NCI-H82 treated with DMSO at 0.1 percent for 48 hours (cell line): Measurements from ENCODE around the gene CTDSPL.
"Not testable (repeated sequence)": the region's sequence is repeated elsewhere in the genome, so short reads cannot be mapped to it uniquely, and the experiment has no call there.

Experiments
- DNase-seq: peaks from one replicate; lab custom pipeline; 2025; ENCODE audit not compliant: unreplicated experiment; lab: John Stamatoyannopoulos, UW

Gene CTDSPL

DNA sequence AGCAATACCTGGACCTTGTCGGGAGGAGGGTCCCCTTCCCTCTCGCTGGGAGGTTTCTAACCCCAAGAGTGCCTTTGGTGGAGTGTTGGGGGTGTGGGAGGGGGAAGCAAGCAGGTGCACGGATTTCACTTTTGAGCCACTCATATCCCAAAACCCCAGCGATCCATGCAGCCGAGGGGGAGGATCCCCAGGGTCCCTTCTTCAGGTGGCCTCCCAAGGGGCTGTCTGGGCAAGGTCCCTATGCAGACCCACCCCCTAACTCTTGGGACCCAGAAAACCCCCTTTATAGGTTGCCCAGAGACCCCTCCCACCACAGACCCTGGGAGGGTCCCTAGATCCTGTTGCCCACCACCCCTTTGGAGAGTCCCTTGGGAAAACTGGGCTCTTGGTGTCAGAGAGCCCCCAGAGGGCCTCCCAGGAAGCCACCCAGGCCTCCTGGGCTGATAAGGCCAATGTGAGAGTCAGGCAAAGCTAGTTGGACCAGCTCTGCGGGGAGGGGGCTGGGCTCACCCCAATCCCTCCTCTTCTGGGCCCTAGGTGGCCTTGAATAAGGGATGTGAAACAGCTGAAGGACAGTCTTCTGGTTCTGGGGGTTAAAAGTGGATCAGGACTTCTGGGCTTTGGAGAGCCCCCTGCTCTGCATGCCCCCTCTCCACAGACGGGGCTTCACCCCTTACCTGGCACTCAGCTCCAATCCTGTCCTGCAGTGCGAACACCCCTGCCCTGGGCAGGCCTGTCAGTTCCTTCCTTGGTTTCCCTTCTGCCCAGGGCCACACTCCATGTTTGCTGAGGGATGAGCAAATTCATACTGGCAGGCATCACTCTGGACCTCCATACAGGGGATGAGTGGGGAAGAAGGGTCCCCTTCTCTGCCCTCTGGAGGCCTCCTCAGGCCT is 168.7 kb downstream of the CTDSPL start:
- DNase-seq = no peak

DNA sequence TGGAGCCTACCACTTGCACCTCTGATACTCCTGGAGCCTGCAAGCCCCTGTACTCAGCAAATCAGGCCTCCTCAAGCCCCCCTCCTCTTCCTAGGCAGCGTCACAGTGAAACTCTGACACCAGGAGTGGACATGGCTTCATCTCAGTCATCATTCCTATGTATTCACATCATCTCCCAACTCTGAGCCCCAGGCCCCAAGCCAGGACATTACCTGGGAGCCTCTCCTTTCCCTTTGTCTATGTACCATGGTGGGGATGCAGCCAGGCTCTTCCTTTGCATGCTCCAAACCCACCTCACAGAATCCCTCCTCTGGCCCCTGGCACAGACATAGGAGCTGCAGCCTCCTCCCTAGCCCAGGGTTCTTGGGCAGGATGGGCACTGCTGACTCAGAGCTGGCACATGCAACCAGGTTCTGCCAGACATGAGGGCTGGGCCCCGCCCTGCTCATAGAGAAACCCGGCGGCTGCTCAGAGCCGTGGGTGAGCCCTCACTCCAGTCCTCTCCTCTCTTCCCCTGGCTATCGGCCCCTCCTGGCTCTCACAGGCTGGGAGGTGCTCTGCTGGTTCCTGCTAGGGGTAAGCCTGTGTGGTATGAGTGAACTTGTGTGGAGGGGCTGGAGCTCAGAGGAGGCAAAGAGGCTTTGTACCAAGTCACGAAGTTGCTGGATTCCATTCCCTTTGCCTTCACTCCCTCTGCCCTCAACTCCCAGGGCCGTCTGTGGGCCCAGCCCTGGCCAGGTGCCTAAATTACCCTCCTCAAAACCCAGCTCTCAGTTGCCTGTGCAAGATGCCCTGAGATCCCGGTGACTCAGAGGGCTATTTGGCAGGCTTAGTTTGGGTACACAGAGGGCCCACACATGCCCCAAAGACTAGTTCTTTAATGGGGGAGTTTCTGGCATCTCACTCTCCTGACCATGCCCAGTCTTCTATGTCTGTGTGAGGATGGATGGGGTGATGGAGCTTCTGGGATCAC is 169.6 kb downstream of the CTDSPL start:
- no peak for DNase-seq

DNA sequence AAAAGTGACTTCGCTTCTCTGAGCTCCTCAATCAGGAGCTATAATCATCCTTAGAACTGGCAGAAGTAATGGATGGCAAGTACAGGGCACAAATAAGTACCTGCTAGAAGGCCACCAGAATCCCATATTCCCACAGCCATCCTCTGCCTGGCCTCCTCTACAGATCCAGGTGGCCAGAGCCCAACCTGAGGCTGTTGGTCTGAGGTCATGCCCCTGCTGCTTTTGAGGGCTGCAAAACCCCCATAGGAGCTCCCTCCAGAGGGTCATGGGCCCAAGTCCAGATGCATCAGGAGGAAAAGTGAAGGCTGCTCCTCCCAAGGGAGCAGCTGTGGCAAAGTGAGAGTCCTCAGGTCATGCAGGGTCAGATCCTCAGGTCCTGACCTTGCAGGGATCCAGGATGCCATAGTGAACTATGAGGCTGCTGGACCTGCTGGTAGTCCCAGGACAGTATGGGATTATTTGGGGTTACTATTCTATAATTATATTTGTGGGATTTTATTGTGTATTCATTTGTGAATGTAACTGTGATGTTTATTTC is 170.7 kb downstream of the CTDSPL start:
- no peak for DNase-seq

DNA sequence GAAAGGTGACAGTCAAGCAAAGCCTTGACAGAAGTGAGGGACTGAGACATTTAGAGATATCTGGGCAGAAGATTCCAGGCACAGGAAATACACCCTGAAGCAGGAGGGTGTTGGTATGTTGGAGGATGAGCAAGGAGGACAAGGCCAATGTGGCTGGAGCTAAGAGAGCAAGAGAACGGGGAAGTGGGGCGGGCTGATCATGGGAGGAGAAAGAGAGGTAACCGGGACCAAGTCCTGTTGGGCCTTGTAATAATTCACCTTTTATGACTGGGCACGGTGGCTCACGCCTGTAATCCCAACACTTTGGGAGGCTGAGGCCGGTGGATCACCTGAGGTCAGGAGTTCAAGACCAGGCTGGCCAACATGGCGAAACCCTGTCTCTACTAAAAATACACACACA is 171.9 kb downstream of the CTDSPL start:
- not testable (repeated sequence) for DNase-seq
